T-helper 17 cell (primary cell): ENCODE data around the gene EDN1. TPM values are rescaled to one million over a fixed set of nuclear protein-coding genes. Genes with fewer than 3 reads are reported as not detected.

Source experiments
- ATAC-seq: fragments of 150-1000 bp; cut with Tn5 transposase; 2 replicates; pipeline ENCODE4 v1.10.0; 2021; ENCODE audit warnings: mild to moderate bottlenecking, moderate library complexity
- DNase-seq, 3 donors: peaks; one replicate each; pipeline versions ENCODE4 v3.0.0 to v3.0.0-alpha.2; 2020 to 2021
- H3K9me3 ChIP-seq: one replicate; pipeline ENCODE4 v1.7.0; 2013; ENCODE audit warnings: low read length, mild to moderate bottlenecking; ENCODE audit not compliant: control insufficient read depth, poor library complexity, severe bottlenecking
- H3K27ac Mint-ChIP-seq: one replicate; pipeline ENCODE4 v1.8.0; 2022; ENCODE audit warnings: mild to moderate bottlenecking, moderate library complexity, mixed read lengths
- H3K27me3 Mint-ChIP-seq: one replicate; pipeline ENCODE4 v1.8.0; 2022; ENCODE audit warnings: mixed read lengths
- H3K36me3 Mint-ChIP-seq: one replicate; pipeline ENCODE4 v1.8.0; 2022; ENCODE audit warnings: low read depth, mixed read lengths
- H3K4me1 Mint-ChIP-seq: one replicate; pipeline ENCODE4 v1.8.0; 2022; ENCODE audit warnings: mild to moderate bottlenecking, mixed read lengths
- H3K4me3 Mint-ChIP-seq: one replicate; pipeline ENCODE4 v1.8.0; 2022; ENCODE audit warnings: mild to moderate bottlenecking, moderate library complexity, mixed read lengths
- total RNA-seq, 4 donors: library from RNA in 2 of 4; stranded (reverse) in 2 of 4; gene quantifications; one replicate each; pipeline ENCODE4 v1.2.3 and lab custom pipeline; 2022 to 2026

The EDN1 gene
- total RNA-seq, 2 donors from 2014 or later, result 0.57 to 1.2 TPM

- peak overlapping the region; percentile 8 for H3K27ac Mint-ChIP-seq
- ATAC-seq (no peak), DNase-seq (no peak)
- H3K4me1 Mint-ChIP-seq, result peaks cover 8% of the 10 kb centered on the region
- peaks cover 5% of the 10 kb centered on the region for H3K36me3 Mint-ChIP-seq
- peaks cover 37% of the 10 kb centered on the region for H3K27me3 Mint-ChIP-seq
- no peaks in the 10 kb centered on the region for H3K9me3 ChIP-seq
- no peak overlapping the region for H3K4me3 Mint-ChIP-seq
Measured at GRCh38 chr6:12278915-12279314, 11.2 kb upstream of the EDN1 start.

GRCh38 chr6:12279322-12280091 lies 10.7 kb upstream of the EDN1 start:
- Mint-ChIP-seq H3K27me3 (peaks cover 43% of the 10 kb centered on the region), H3K27ac (peak overlapping the region; percentile 8)

GRCh38 chr6:12280458-12280857 lies 9.7 kb upstream of the EDN1 start:
- ATAC-seq, result no peak
- Mint-ChIP-seq H3K27me3 (peaks cover 44% of the 10 kb centered on the region), H3K27ac (no peak overlapping the region), H3K4me3 (no peak overlapping the region), H3K36me3 (peaks cover 5% of the 10 kb centered on the region), H3K4me1 (peaks cover 8% of the 10 kb centered on the region)
- DNase-seq, result no peak
- H3K9me3 ChIP-seq, result no peaks in the 10 kb centered on the region

More at GRCh38 chr6:12279322-12280091, 10.7 kb upstream of the EDN1 start:
- DNase-seq, result no peak
- Mint-ChIP-seq H3K36me3 (peaks cover 5% of the 10 kb centered on the region), H3K4me3 (no peak overlapping the region), H3K4me1 (peaks cover 8% of the 10 kb centered on the region)
- H3K9me3 ChIP-seq, result no peaks in the 10 kb centered on the region
- ATAC-seq, result no peak

- DNase-seq (no peak), ATAC-seq (no peak)
- Mint-ChIP-seq H3K36me3 (peaks cover 5% of the 10 kb centered on the region), H3K27ac (no peak overlapping the region), H3K27me3 (peaks cover 44% of the 10 kb centered on the region), H3K4me1 (peaks cover 8% of the 10 kb centered on the region), H3K4me3 (no peak overlapping the region)
- no peaks in the 10 kb centered on the region for H3K9me3 ChIP-seq
Measured at GRCh38 chr6:12280902-12281301, 9.3 kb upstream of the EDN1 start.

- Mint-ChIP-seq H3K27me3 (peaks cover 45% of the 10 kb centered on the region), H3K4me3 (no peak overlapping the region), H3K27ac (no peak overlapping the region), H3K36me3 (peaks cover 3% of the 10 kb centered on the region), H3K4me1 (peaks cover 8% of the 10 kb centered on the region)
- ATAC-seq (no peak), DNase-seq (no peak)
- H3K9me3 ChIP-seq, result no peaks in the 10 kb centered on the region
Measured at GRCh38 chr6:12283904-12284303, 6.3 kb upstream of the EDN1 start.

GRCh38 chr6:12286373-12287110 lies 3.6 kb upstream of the EDN1 start:
- H3K4me3 Mint-ChIP-seq, result no peak overlapping the region
- ATAC-seq (no peak), DNase-seq (no peak)
- peaks cover 3% of the 10 kb centered on the region for H3K36me3 Mint-ChIP-seq
- peaks cover 14% of the 10 kb centered on the region for H3K4me1 Mint-ChIP-seq
- H3K9me3 ChIP-seq, result no peaks in the 10 kb centered on the region
- H3K27me3 Mint-ChIP-seq, result peaks cover 49% of the 10 kb centered on the region
- H3K27ac Mint-ChIP-seq, result no peak overlapping the region

- Mint-ChIP-seq H3K4me1 (peaks cover 14% of the 10 kb centered on the region), H3K27me3 (peaks cover 59% of the 10 kb centered on the region), H3K36me3 (peaks cover 3% of the 10 kb centered on the region), H3K27ac (no peak overlapping the region), H3K4me3 (no peak overlapping the region)
- DNase-seq (no peak), ATAC-seq (no peak)
- no peaks in the 10 kb centered on the region for H3K9me3 ChIP-seq
Measured at GRCh38 chr6:12288211-12288618, 1.9 kb upstream of the EDN1 start.

GRCh38 chr6:12288914-12289313 lies 1.2 kb upstream of the EDN1 start:
- ATAC-seq, result no peak
- no peak overlapping the region for H3K4me3 Mint-ChIP-seq
- peaks cover 14% of the 10 kb centered on the region for H3K4me1 Mint-ChIP-seq
- no peak overlapping the region for H3K27ac Mint-ChIP-seq
- peaks cover under 1% of the 10 kb centered on the region for H3K36me3 Mint-ChIP-seq
- no peaks in the 10 kb centered on the region for H3K9me3 ChIP-seq
- peaks cover 60% of the 10 kb centered on the region for H3K27me3 Mint-ChIP-seq
- no peak for DNase-seq

GRCh38 chr6:12289365-12289919 lies 719 bp upstream of the EDN1 start:
- Mint-ChIP-seq H3K27me3 (peaks cover 60% of the 10 kb centered on the region), H3K27ac (peak overlapping the region; percentile 34)

GRCh38 chr6:12291071-12291838 lies 1.1 kb downstream of the EDN1 start:
- peaks cover 64% of the 10 kb centered on the region for H3K27me3 Mint-ChIP-seq
- no peak overlapping the region for H3K4me3 Mint-ChIP-seq
- no peaks in the 10 kb centered on the region for H3K9me3 ChIP-seq
- H3K4me1 Mint-ChIP-seq, result peaks cover 14% of the 10 kb centered on the region
- DNase-seq, result no peak
- no peak for ATAC-seq
- H3K27ac Mint-ChIP-seq, result no peak overlapping the region
- H3K36me3 Mint-ChIP-seq, result no peaks in the 10 kb centered on the region

More at GRCh38 chr6:12289365-12289919, 719 bp upstream of the EDN1 start:
- peak overlapping the region; percentile 91 for H3K4me3 Mint-ChIP-seq
- H3K4me1 Mint-ChIP-seq, result peaks cover 14% of the 10 kb centered on the region
- ATAC-seq (peak; percentile 69), DNase-seq (peak in 1 of 3 donors; percentile 21)
- no peaks in the 10 kb centered on the region for H3K36me3 Mint-ChIP-seq
- no peaks in the 10 kb centered on the region for H3K9me3 ChIP-seq

GRCh38 chr6:12291839-12292604 lies 1.9 kb downstream of the EDN1 start:
- H3K36me3 Mint-ChIP-seq, result no peaks in the 10 kb centered on the region
- DNase-seq, result no peak
- no peaks in the 10 kb centered on the region for H3K9me3 ChIP-seq
- peaks cover 65% of the 10 kb centered on the region for H3K27me3 Mint-ChIP-seq
- no peak for ATAC-seq
- peaks cover 14% of the 10 kb centered on the region for H3K4me1 Mint-ChIP-seq
- no peak overlapping the region for H3K27ac Mint-ChIP-seq
- no peak overlapping the region for H3K4me3 Mint-ChIP-seq

GRCh38 chr6:12293235-12293930 lies 3.2 kb downstream of the EDN1 start:
- DNase-seq, result no peak
- Mint-ChIP-seq H3K36me3 (no peaks in the 10 kb centered on the region), H3K4me3 (no peak overlapping the region), H3K4me1 (peaks cover 14% of the 10 kb centered on the region), H3K27me3 (peaks cover 56% of the 10 kb centered on the region), H3K27ac (no peak overlapping the region)
- H3K9me3 ChIP-seq, result no peaks in the 10 kb centered on the region
- ATAC-seq, result no peak
